Hematopoietic multipotent progenitor cell treated with erythropoietin and hydrocortisone succinate and interleukin-3 and kit ligand, for 17 days (in vitro differentiated cells): ENCODE results near the gene FTL.

Experiments
- DNase-seq: peaks from one replicate; pipeline ENCODE4 v3.0.0-alpha.2; 2015; ENCODE audit warnings: low spot score

The FTL gene

GRCh38 chr19:48965806-48966540 is 864 bp downstream of the FTL start:
- DNase-seq = peak; percentile 96

- peak; percentile 63 for DNase-seq
These were observed 1.6 kb downstream of the FTL start for GRCh38 chr19:48966541-48967345.

DNA sequence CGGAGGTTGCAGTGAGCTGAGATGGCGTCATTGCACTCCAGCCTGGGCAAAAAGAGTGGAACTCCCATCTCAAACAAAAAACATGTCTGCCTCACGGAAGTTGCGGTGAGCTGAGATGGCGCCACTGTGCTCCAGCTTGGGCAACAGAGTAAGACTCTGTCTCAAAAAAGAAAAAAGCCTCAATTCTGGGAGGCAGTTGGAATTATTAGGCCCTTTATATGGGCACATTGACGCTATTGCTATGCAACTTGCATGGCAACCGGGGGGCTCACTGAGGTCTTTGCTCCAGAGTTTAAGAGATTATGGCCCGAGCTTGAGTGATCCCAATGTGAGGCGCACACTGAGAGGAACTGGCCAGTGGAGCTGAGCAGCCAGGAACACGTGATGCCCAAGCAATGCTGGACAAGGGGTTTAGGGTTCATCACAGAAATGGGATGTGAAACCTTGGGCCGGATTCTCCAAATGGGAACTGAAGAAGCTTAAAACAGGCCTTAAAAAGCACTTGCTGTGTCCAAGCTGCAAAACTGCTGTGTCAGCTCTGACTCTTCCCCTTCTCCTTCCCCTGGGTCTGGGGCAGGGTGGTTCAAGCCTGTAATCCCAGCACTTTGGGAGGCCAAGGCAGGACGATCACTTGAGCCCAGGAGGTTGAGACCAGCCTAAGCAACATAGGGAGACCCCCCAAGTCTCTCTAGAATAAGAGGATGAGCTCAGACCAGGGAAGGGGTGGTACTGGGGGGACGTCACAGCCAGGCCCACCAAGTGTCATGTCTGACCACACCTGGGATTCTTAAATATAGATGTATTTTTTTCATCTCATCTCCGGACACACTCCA is 2.5 kb downstream of the FTL start:
- peak; percentile 52 for DNase-seq

GRCh38 chr19:48968179-48968661 is 3.1 kb downstream of the FTL start:
- no peak for DNase-seq

GRCh38 chr19:48968813-48969218 is 3.7 kb downstream of the FTL start:
- DNase-seq = no peak

- peak; percentile 61 for DNase-seq
These were observed 4.4 kb downstream of the FTL start for GRCh38 chr19:48969276-48970138.

- no peak for DNase-seq
These were observed 5.1 kb downstream of the FTL start for GRCh38 chr19:48970139-48970766.

DNA sequence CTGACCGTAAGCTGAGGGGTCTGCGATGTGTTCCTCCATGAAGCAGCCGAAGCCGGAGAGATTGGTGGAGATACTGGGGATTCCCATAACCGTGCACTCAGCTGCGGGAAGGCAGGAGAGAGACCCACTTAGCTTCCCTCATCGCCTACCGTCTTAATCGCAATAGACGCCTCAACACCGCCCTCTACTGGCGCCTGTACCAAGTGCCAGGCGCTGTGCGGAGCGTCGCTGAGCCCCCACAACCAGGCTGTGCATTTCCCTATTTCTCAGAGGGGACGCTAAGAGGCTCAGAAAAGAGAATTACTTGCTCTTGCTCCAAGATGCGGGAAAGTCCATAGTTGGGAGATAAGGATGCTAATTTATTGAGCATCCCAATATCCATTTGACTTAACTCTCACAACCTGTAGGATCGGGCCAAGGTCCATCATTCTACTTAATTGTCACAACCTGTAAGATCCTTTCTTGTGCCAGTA is 5.8 kb downstream of the FTL start:
- DNase-seq = peak; percentile 92

GRCh38 chr19:48975947-48976847 is 11.1 kb downstream of the FTL start:
- DNase-seq = peak; percentile 31

GRCh38 chr19:48977061-48977460 is 12.0 kb downstream of the FTL start:
- DNase-seq = no peak

DNA sequence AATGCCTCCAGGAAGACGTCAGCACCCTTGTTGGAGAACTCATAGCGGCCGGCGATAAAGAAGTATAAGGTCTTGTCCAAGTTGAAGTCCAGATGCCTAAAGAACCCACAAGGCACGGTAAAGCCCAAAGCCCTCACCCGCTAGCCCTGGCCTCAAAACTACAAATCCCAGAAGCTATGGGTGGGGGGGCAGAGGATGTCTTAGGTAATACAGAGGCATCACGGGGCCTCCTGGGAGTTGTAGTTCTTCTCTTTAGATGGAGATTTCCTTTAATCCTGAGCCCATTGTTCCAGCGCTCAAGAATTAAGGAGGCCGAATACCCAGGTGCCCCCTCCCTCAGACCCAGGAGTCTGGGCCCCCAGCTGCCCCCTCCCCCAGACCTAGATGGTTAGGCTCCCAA is 17.2 kb downstream of the FTL start:
- DNase-seq = no peak

DNA sequence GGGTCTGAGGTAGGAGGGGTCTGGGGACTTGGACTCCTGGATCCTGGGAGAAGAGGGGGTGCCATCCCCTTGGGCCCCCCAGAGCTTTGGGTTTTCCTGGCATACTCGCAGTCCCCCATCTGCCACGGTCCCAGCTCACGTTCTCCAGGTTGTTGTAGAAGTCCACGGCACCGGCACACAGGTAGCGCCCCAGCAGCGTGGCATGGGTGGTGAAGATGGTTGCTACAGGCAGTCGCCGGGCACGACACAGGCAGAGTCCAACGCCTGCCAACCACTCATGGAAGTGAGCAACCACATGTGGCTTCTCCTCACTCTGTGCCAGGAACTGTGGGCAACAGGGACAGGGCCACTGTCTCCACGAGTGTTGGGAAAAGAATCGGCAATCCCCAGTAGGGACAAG is 20.6 kb downstream of the FTL start:
- DNase-seq = no peak

- DNase-seq = no peak
These were observed 21.1 kb downstream of the FTL start for GRCh38 chr19:48986211-48986610.

GRCh38 chr19:48987323-48987722 is 22.2 kb downstream of the FTL start:
- no peak for DNase-seq

DNA sequence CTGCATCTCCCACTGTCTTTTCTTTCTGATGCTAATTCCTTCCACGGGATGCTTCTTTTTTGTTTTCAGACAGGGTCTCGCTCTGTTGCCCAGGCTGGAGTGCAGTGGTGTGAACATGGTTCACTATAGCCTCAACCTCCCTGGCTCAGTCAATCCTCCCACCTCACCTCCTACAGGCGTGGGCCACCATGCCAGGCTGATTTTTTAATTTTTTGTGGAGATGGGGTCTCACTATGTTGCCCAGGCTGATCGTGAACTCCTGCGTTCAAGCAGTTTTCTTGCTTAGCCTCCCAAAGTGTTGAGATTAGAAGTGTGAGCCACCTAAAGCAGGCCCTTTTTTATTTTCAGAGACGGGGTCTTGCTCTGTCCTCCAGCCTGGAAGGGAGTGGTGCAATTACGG is 23.2 kb downstream of the FTL start:
- no peak for DNase-seq

DNA sequence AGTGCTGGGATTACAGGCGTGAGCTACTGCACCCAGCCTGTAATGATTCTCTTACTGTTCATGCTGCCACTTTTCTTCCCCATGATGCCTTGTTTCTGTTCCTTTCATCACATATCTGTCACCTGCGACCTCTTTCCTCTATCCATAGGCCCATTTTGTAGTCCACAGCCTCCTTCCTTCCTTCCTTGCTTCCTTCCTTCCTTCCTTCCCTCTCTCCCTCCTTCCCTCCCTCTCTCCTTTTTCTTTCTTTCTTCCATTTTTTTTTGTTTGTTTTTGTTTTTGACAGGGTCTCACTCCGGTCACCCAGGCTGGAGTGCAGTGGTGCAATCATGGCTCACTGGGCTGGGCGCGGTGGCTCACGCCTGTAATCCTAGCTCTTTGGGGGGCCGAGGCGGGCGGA is 23.8 kb downstream of the FTL start:
- no peak for DNase-seq

GRCh38 chr19:48989701-48990291 is 24.7 kb downstream of the FTL start:
- DNase-seq = no peak

GRCh38 chr19:48990400-48990799 is 25.3 kb downstream of the FTL start:
- DNase-seq = no peak

- DNase-seq = no peak
These were observed 26.0 kb downstream of the FTL start for GRCh38 chr19:48991011-48991609.
